PFSK-1 (cell line): ENCODE data around the gene HLA-DPA1.

Source experiments
- FOXP2 ChIP-seq: optimal IDR thresholded peaks from 2 replicates; pipeline ENCODE3; 2011; ENCODE audit warnings: borderline replicate concordance, control low read depth, inconsistent platforms; ENCODE audit not compliant: insufficient read depth; ENCODE audit errors: extremely low read length, extremely low read depth
- POLR2AphosphoS5 ChIP-seq: IDR thresholded peaks from 2 replicates; pipeline ENCODE4 v1.6.1; 2012; ENCODE audit warnings: low read depth, mild to moderate bottlenecking, control low read depth, low read length, moderate library complexity
- REST ChIP-seq, 2 experiments: IDR thresholded peaks; 2 replicates each; pipeline versions ENCODE4 v1.6.1 to v1.8.0; 2011 to 2012; ENCODE audit warnings: low read depth in 2 of 2, low read length in 2 of 2, control low read depth in 1 of 2, inconsistent platforms in 1 of 2, mild to moderate bottlenecking in 1 of 2, moderate library complexity in 1 of 2; ENCODE audit not compliant: insufficient read depth in 1 of 2
- SIN3A ChIP-seq: IDR thresholded peaks from 2 replicates; pipeline ENCODE4 v1.6.1; 2012; ENCODE audit warnings: mild to moderate bottlenecking, low read length, moderate library complexity, borderline replicate concordance; ENCODE audit not compliant: insufficient read depth
- TAF1 ChIP-seq: IDR thresholded peaks from 2 replicates; pipeline ENCODE4 v1.6.1; 2012; ENCODE audit warnings: low read length, control low read depth, borderline replicate concordance; ENCODE audit not compliant: insufficient read depth

GRCh38 chr6:33112148-33112547 lies 38.7 kb upstream of the HLA-DPA1 start:
- no peak for TF ChIP-seq POLR2AphosphoS5
- TF ChIP-seq REST (IDR thresholded peaks at IDR 0.05; ENCODE audit: insufficient read depth in 1 of 2, low read depth in 2 of 2, low read length in 2 of 2), result no peak
- no peak for TF ChIP-seq SIN3A
- TF ChIP-seq TAF1, result no peak
- no peak for TF ChIP-seq FOXP2
